Hematopoietic multipotent progenitor cell treated with erythropoietin and hydrocortisone succinate and interleukin-3 and kit ligand, for 15 days (in vitro differentiated cells): Measurements from ENCODE around the gene CAMK2D.

Source experiments
- DNase-seq: peaks from one replicate; pipeline ENCODE4 v3.0.0-alpha.2; 2015; ENCODE audit warnings: low spot score

Gene CAMK2D

DNA sequence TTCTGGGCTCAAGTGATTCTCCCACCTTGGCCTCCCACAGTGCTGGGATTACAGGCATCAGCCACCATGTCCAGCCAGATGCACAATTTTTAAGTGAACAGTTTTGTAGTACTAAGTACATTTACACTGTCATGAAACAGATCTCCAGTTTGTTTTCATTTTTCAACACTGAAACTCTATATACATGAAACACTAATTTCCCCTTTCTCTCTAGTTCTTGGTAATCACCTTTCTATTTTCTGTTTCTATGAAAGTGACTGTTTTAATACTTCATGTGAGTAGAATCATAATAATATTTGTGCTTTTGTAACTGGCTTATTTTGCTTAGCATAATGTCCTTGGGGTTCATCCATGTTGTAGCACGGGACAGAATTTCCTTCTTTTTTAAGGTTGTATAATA, 237.4 kb downstream of the CAMK2D start:
- DNase-seq, result no peak

DNA sequence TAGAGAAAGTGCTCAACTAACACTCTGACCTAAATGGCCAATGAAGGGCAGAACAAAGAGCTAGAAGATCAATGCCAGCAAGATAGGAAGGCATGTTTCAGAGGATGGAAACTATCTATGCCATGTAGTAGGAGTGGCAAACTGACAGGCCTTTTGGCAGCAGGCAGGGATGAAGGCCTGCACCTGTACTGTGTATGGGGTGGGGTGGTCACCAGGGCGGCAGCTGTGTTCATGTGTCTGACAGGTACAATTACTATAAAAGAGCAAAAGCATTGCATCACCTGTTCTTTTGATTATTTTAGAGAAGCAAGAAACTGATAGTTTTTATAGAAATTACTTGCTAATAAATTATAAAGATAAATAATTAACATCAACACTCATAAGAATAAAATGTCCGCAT, 239.1 kb downstream of the CAMK2D start:
- DNase-seq, result no peak

DNA sequence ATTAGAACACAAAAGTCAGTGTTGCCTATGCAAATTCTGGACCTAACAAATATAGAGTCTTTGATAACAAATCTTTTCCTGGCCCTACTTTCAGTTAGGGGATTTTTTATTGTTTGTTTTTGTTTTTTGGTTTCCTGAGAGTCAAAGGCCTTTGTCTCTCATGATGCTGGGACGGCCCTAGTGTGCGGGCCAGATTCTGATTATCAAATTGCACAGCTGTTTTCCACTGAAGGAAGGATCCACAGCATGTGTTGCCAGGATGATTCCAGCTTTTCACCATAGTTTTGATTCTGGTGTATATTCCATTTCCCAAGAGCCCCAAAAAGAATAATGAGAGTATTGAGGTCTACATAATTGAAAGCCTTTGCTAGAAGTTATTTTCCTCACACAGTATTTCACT, 248.2 kb downstream of the CAMK2D start:
- DNase-seq, result no peak

DNA sequence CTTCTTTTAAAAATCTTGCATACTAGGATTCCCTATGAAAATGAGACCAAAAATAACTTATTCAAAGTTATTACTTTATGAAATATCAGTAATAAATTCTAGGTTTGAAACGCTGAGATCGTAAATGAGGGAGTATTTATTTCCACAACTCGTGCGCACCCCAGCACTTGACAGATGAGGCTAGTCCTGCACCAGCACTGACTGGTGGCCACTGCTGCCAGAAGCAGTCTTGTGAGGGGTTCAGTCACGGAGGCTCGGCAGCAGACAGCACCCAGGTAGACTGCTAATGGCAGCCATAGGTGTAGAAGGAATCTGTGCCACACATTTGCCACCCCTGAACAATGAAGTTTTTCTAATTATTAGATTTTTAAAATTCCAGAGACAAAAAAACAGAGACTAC, 248.7 kb downstream of the CAMK2D start:
- DNase-seq, result no peak

DNA sequence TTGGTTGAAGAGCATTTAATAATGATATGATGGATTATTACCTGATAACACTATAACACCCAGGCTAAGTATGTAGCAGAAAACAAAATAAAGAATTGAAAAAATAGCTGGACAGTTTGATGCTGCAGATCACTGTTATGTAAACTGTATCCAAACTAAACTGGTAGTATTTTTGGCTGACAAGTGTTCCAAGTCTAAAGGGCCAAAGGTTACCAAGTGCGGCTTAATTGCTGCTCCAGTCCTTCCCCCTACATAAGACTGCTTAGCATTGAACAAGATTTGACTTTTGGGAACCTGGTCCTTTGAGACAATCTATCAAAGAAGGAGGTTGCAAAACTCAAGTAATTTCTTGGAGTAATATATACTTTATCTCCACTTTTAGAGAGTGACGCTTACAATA, 249.6 kb downstream of the CAMK2D start:
- no peak for DNase-seq

DNA sequence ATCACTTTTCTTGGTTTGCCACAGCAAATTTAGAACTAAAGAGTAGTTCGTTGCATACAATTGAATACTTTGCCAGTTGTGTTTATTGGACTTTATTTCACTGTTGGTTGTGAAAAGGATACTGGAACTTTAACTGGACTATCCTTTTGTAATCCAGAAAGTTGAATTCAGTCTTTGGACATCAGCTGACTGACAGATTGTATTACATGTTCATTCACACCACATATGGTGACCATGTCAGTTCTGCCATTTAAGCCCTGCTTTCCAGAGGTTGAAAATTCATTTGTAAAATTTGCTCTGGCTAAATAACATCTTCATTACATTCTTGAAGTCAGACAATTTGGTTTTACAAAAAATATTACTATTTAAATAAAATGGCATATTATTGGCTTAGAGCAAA, 251.7 kb downstream of the CAMK2D start:
- DNase-seq, result no peak

DNA sequence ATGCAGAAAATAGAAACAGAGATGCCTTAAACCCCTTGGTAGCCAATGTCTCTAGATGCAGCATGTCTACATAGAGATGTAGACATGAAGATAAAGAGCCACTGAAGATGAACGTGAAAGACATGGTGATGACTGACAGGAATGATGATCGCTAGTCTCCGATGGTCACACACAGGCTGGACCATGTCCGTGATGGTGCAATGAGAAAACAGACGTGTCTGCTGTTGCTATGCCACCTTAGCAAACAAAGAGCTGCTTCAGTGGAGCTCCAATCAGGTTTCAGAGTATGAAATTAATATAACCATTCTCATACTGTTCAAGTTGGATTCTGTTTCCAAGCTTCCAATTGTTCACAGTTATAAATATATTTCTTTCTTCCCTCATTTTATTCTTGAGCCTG, 256.5 kb downstream of the CAMK2D start:
- DNase-seq, result no peak

DNA sequence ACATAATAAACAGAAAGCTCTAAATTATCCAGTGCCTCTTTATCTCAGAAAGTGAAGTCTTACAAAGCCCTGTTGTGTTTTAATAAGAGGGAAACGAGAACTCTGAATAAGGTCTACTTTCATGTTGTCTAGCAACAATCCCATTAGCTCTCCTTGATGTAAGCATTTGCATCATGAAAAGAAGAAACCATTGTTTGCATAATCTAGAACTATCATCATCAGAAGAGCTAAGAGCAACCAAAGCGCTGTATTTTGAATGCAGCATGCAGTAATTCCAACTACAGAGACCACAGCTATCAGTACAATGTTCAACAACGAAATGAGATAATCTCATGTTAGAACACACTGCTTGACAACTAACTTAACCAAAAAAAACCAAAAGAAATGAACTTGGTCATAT, 257.1 kb downstream of the CAMK2D start:
- DNase-seq, result no peak

DNA sequence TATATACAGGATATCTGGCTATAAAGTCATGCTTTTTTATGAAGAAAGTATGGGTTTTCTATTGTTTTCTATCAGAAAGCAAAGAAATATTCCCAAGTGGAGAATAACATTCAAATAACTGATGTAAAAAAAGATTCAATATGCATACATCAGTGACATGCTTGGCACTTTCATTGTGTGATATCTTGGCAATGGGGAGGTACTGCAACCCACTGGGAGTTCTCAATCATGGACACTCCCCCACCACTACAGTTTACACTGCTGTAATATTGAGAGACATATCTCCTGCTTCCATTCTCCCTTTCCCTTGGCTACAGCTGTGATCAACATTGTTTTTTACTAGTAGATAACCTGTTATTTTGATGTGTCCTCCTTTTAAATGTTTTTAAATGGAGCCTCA, 257.8 kb downstream of the CAMK2D start:
- DNase-seq, result no peak

DNA sequence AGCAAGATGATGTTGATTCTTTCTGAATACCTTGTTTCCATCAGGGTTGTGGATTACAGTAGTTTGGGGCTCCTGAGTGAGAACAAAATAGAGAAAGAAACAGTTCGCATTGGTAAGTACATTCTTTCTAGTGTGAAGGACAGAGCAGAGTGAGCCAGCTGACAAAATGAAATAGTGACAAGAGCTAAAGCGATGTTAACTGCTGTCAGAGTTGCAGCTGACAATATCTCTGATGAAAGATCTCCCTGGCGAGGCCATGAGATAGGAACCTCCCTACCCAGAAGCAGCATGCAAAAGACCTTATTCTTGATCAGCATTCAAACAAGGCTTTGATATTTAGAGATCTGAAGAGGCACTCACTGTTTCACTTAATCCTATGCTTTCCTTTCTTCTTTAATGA, 258.6 kb downstream of the CAMK2D start:
- no peak for DNase-seq

DNA sequence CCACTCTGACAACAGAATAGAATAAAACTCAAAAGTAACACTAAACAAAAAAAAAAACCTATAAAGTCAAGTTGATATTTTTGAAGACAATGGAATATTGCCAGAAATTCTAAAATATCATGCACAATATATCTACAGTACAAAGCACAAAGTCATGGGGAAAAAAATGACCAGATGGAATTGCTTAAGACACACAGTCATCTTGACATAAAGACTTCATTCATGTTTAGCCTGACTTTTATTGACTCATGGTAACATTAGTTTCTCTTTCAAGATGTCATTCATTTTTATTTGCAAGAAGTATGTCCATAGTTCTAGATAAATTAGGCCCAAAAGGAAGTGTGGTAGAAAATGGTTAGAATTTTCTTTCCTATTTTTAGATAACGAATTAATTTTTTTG, 259.1 kb downstream of the CAMK2D start:
- DNase-seq, result no peak

DNA sequence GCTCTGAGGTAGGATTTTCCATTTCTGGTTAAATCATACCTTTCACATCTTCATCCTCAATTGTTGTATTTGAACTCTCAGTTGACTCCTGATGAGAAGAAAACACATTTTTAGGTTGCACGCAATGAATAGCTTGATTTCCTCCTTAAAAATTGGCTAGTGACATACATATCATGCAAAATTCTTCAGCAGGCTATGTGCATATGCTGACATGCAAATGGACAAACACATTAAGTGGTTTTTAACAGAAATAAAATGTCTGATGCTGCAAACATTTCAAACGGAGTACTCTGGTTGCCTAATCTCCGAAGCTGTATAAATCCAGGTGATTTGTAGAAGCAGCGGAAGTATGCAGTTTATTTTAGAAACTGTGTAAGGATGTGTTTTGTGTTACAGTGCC, 261.1 kb downstream of the CAMK2D start:
- DNase-seq, result no peak

DNA sequence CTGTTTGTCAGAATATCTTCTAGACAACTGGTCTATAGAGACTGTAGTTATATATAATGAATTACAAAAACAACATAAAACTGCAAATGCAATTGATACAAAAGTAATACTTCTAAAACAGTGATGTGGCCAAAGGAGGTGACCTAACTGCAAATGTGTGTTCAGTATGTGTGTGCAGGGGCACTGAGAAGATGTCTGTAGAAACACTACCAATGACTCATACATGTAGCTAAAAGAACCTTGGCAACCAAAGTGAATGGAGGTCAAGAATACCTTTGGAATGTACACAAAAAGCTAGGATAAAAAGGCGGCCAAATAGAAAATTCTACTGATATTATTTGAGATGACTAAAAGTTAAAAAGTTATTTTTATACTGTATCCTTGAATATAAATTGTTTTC, 261.8 kb downstream of the CAMK2D start:
- DNase-seq, result no peak

DNA sequence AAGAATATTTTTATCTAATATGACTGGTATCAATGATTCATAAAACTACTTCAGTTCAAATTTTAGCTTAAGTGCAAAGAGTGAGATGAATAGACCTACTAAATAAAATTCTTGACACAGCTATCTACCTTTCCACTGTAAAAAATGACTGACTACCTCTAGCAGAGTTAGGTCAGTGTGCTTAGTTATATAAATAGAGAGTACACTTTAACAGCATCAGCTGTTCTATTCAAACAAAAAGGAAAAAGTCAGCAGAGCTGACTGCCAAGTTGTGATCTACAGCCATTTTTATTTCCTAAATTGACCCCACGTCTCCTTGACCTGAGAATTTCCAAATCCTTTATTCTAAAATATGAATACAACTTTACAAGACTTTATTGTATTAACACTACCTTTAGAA, 262.4 kb downstream of the CAMK2D start:
- no peak for DNase-seq

DNA sequence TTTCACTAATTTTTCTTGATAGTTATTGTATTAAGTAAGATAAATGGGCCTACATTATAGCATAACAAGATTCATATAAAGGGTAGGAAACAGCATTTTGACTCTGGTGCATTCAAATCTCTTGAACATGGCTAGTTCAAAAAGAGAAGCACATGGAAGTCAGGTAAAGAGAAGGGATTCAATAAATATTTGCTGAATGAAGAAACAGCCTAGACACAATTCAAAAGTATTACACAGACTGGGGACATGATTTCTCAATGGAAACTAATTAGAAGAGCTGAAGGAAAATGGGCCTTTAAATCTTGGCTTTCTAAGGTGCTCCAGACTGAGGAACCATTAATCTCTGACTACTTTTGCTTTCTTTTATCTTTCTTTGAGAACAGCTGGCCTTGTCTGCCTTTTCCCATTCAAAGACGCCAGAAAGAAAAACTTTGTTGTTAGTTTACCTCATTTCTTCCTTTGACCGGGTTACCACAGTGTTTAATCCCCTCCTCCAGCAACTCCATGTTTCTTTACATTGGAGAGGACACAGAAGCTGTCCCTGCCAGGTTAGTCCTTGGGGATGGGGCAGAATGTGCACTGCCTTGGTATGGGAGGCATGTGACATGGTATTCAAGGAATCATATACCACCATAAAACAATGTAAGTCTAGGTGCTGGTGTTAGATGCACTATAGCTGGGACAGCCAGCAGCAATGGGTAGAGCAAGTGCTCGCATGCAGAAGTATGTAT, 264.2 kb downstream of the CAMK2D start:
- DNase-seq, result no peak

DNA sequence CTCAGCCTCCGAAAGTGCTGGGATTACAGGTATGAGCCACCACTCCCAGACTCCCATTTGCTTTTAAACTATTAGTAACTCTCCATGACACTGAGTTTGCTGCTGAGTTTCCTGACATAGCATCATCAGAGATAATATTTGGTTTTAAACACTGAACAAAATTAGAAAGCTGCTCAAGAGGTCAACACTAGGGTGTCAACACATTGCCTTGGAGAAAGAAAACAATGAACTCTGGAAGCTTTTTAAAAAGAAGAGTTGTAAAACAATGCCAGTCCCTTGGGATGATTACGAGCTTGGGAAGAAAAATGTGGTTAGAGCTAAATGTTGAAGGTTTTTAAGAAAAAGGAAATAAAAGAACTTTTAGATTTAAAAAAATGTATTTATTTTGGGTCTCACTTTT, 264.8 kb downstream of the CAMK2D start:
- no peak for DNase-seq

DNA sequence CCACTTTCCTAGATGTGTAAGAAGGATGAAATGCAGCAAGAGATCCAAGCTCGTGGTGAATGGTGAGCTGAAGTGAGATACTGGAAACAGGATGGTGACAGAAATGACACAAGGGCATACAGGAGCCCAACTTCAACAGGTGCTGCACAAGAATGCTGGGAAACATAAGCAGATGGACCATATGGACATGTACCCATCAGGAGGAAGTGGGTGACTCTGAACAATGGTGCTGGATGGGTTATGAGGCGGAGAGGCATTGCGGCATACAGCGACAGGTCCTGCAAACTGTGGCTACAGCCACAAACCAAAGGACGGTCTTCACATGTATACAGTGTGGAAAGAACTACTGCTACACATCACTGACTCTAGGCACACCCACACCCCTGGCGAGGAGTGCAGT, 265.7 kb downstream of the CAMK2D start:
- DNase-seq, result no peak

DNA sequence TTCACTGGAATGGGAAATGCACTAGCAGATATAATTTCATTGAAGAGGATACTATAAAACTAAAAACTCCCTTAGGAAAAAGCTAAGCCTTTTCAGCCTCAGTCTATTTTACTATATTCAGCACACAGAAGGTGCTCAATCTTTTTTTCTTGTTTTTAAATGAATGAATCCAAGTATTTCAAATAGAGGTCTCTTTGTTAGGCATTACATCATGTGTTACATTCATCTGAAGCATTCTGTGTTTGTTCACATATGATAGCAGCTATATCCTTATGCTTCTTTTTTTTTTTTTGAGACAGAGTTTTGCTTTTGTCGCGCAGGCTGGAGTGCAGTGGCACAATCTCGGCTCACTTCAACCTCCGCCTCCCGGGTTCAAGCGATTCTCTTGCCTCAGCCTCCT, 278.4 kb downstream of the CAMK2D start:
- DNase-seq, result no peak

DNA sequence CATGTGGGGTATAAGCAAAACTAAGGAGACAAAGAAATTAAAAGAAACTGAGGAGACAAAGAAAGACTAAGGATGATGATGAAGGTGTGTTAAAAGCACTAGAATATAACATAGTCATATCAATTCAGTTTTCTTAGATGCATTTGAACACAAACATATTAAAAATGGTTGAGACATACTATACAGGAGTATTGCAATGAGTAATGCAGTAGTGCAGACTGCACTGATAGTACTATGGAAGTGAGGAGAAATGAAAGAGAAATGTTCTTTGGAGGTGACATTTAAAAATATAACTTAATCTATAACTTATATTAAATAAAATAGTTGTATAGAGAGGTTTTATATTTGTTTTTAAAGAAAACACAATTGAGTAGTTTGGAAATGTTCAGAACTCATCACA, 279.2 kb downstream of the CAMK2D start:
- no peak for DNase-seq

DNA sequence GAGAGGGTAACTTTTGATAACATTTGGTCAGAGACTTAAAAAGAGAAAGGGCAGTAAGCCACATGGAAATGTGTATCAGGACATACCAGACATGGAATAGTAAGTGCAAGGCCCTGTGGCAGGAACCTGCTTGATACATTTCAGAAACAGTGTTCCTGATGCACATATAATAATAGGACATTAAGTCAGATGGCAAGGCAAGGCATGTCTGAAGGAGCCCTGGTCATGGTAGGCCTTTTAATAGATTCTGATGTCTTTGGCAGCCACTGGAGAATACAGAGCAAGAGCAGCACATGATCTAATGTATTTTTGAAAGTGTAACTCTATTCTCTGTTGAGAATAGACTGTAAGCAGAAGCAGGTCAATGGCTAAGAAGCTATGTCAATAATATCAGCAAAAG, 279.7 kb downstream of the CAMK2D start:
- no peak for DNase-seq

DNA sequence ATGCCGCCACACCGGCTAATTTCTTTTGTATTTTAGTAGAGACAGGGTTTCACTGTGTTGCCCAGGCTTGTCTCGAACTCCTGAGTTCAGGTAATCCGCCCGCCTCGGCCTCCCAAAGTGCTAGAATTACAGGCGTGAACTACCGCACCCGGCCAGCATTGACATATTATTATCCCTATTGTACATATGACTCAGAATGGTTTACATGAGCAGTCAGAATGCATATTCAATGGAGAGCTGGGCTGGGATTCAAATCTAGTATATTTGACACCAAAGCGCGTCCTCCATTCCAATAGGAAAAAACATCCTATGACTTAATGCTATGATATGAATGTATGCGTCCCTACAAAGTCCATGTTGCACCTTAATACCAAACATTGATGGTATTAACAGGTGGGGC, 281.4 kb downstream of the CAMK2D start:
- DNase-seq, result no peak

DNA sequence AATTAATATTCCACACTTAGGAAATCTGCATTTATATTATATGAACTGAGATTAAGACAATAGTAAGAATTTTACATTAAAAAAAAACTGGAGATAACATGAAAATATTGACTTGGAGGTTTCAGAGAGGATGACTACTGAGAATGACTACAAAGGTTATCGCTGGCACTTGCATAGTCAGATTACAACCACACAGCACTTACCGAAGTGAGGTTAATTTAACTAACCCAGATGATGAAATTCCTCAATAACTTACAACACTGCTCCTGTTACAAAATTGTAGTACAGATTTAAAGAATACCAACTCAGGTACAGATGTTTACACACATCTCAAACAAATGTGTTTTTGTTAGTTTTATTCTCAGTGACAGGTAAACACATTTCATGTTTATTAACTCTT, 283.5 kb downstream of the CAMK2D start:
- DNase-seq, result no peak

DNA sequence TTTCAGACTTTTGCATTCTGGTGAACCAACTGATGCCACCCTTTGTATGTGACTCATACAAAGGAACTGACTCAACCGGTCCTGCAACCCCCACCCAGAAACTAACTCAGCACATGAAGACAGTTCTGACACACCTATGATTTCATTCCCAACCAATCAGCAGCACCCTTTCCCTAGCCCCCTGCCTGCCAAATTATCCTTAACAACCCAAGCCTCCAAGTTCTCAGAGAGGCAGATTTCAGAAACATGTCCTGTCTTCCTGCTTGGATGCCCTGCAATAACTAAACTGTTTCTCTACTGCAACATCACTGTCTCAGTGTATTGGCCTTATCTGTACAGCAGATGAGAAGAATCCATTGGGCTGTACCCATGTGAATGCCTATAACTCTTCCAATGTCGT, 284.7 kb downstream of the CAMK2D start:
- no peak for DNase-seq

DNA sequence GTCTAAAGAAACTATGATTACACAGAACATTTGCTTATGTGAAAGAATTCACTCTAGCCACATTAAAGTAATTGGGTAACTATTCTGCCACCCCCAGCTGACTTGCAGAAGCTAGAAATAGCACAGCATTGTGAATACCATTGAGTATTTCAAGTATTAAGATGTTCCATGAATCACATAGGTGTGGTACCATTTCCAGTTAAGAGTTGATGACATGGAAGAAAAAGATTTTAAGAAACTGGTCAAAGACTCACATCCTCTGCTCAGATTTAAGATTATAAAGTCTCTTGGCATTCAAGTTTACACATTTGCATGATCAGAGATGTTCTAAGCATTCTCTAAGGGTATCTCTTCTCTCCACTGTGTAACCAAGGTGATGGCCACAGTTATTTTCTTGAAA, 287.5 kb downstream of the CAMK2D start:
- DNase-seq, result no peak

DNA sequence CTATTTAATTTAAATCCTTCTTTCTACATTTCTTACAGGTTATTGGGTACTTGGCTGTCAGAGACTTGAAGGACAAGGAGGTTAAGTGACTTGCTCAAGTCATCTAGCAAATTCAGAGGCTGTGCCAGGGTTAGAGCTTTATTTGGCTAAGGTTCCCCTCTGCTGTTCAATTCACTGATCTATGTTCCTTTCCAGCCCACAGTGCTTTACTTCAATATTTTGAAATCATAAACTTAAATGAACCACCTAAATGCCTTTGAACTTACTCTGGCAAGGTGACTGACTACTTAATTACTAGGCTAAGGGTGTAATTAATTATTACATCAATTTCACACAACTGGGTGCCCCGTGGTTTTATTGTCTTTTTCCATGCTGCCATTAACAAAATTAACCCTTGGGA, 288.7 kb downstream of the CAMK2D start:
- no peak for DNase-seq
